Neuronal stem cell (in vitro differentiated cells): ENCODE results near the gene FAM13B.
A peak's percentile ranks its signal among the peaks of the same experiment; 100 is the strongest.

ENCODE experiments used
- DNase-seq: peaks from one replicate; pipeline ENCODE4 v3.0.0-alpha.2; 2013; ENCODE audit warnings: low spot score
- H2AFZ ChIP-seq: one replicate; pipeline ENCODE4 v1.6.1; 2013; ENCODE audit warnings: mild to moderate bottlenecking, low read length, inconsistent platforms
- H2AK5ac ChIP-seq: 2 replicates; pipeline ENCODE4 v1.6.1; 2013; ENCODE audit warnings: low read depth, mild to moderate bottlenecking, inconsistent platforms, low read length, moderate library complexity, mixed read lengths
- H2BK120ac ChIP-seq: 2 replicates; pipeline ENCODE4 v1.6.1; 2013; ENCODE audit warnings: low read depth, mild to moderate bottlenecking, inconsistent platforms, low read length, moderate library complexity, mixed read lengths
- H2BK12ac ChIP-seq: one replicate; pipeline ENCODE4 v1.6.1; 2013; ENCODE audit warnings: low read length, inconsistent platforms
- H2BK15ac ChIP-seq: 2 replicates; pipeline ENCODE4 v1.6.1; 2013; ENCODE audit warnings: mild to moderate bottlenecking, low read length, inconsistent platforms, mixed read lengths
- H2BK5ac ChIP-seq: one replicate; pipeline ENCODE4 v1.6.1; 2013; ENCODE audit warnings: inconsistent platforms, mild to moderate bottlenecking, low read length, moderate library complexity
- H3K14ac ChIP-seq: one replicate; pipeline ENCODE4 v1.6.1; 2013; ENCODE audit warnings: low read length, inconsistent platforms
- H3K18ac ChIP-seq: 2 replicates; pipeline ENCODE4 v1.6.1; 2013; ENCODE audit warnings: low read length, inconsistent platforms
- H3K23ac ChIP-seq: 2 replicates; pipeline ENCODE4 v1.6.1; 2013; ENCODE audit warnings: low read depth, mild to moderate bottlenecking, mixed read lengths, low read length, inconsistent platforms; ENCODE audit not compliant: poor library complexity
- H3K27ac ChIP-seq: replicated peaks from 3 replicates; pipeline ENCODE4 v1.5.1; 2013; ENCODE audit warnings: low read length, inconsistent platforms
- H3K27me3 ChIP-seq, 3 experiments: 2 replicates each; pipeline ENCODE4 v1.6.1; 2013; ENCODE audit warnings: low read length in 3 of 3, mild to moderate bottlenecking in 2 of 3, inconsistent platforms in 1 of 3, low read depth in 1 of 3, mixed read lengths in 1 of 3, moderate library complexity in 1 of 3; ENCODE audit not compliant: control insufficient read depth in 3 of 3, insufficient read depth in 3 of 3
- H3K36me3 ChIP-seq, 2 donors: replicated peaks in 1 of 2; 2 replicates each; pipeline ENCODE4 v1.6.1; 2013; ENCODE audit warnings: low read length in 2 of 2; ENCODE audit not compliant: control insufficient read depth in 2 of 2, insufficient read depth in 2 of 2
- H3K4ac ChIP-seq: 2 replicates; pipeline ENCODE4 v1.6.1; 2013; ENCODE audit warnings: inconsistent platforms, mild to moderate bottlenecking, low read length, moderate library complexity
- H3K4me1 ChIP-seq, 2 donors: 1 replicate in 1 of 2; 2 replicates in 1 of 2; pipeline ENCODE4 v1.6.1; 2013; ENCODE audit warnings: low read length in 2 of 2, low read depth in 1 of 2; ENCODE audit not compliant: control insufficient read depth in 2 of 2, insufficient read depth in 1 of 2
- H3K4me2 ChIP-seq: one replicate; pipeline ENCODE4 v1.6.1; 2013; ENCODE audit warnings: mild to moderate bottlenecking, low read length, inconsistent platforms; ENCODE audit not compliant: insufficient read depth, poor library complexity, severe bottlenecking
- H3K4me3 ChIP-seq, 2 donors: 2 replicates each; pipeline ENCODE4 v1.5.1; 2013; ENCODE audit warnings: low read length in 2 of 2, mild to moderate bottlenecking in 2 of 2, inconsistent platforms in 1 of 2, moderate library complexity in 1 of 2
- H3K79me1 ChIP-seq: one replicate; pipeline ENCODE4 v1.6.1; 2013; ENCODE audit warnings: low read depth, mild to moderate bottlenecking, inconsistent platforms, low read length, moderate library complexity
- H3K9ac ChIP-seq: one replicate; pipeline ENCODE4 v1.6.1; 2013; ENCODE audit warnings: mild to moderate bottlenecking, low read depth, low read length, inconsistent platforms; ENCODE audit not compliant: poor library complexity
- H3K9me3 ChIP-seq, 2 donors: replicated peaks in 1 of 2; 2 replicates each; pipeline versions ENCODE3 to v1.6.1; 2013; ENCODE audit warnings: low read length in 2 of 2, mild to moderate bottlenecking in 2 of 2, inconsistent platforms in 1 of 2, low read depth in 1 of 2, mixed read lengths in 1 of 2, moderate library complexity in 1 of 2; ENCODE audit not compliant: control insufficient read depth in 2 of 2, insufficient read depth in 1 of 2
- H4K8ac ChIP-seq: one replicate; pipeline ENCODE4 v1.6.1; 2013; ENCODE audit warnings: low read depth, mild to moderate bottlenecking, inconsistent platforms, low read length, moderate library complexity
- H4K91ac ChIP-seq: one replicate; pipeline ENCODE4 v1.6.1; 2013; ENCODE audit warnings: low read length, low read depth, mild to moderate bottlenecking, inconsistent platforms; ENCODE audit not compliant: poor library complexity
- WGBS, 2 donors: extraction: QIAGEN DNeasy Blood & Tissue Kit; methylation state at CpG; one replicate each; pipeline ENCODE4 v1.1.7; 2013; ENCODE audit warnings: missing lambda C conversion rate in 2 of 2, mixed read lengths in 1 of 2; ENCODE audit not compliant: insufficient read length in 2 of 2, insufficient replicate concordance in 1 of 2; ENCODE audit errors: extremely low coverage in 2 of 2; 5-methylcytosine and 5-hydroxymethylcytosine counted together

Gene FAM13B

DNA sequence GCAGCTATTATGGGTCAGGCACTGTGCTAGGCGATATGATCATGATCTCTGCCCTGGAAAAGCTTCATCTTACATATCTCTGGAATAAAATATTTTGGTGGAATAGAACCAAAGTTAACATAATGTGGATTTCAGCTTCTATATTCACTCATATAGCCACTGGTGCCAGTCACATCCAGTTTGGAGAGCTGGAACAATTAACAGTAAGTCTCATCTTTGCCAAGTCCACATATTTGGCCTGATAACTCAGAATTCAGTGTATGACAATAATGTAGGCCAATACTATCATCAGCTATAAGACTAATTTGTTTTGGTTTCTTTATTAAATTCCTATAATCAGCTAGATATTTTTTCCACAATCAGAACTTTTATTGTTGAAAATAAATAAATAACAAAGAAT lies 5.9 kb upstream of the FAM13B start:
- Histone ChIP-seq H3K27ac (no peak overlapping the region), H3K23ac (no peak overlapping the region), H2BK120ac (no peak overlapping the region), H3K79me1 (no peaks in the 10 kb centered on the region), H3K27me3 (no peaks in the 10 kb centered on the region), H2AK5ac (no peak overlapping the region), H2AFZ (no peak overlapping the region), H3K14ac (no peak overlapping the region), H2BK5ac (no peak overlapping the region), H3K4me3 (no peak overlapping the region), H4K91ac (no peak overlapping the region), H3K4me2 (no peak overlapping the region), H2BK15ac (no peak overlapping the region), H3K4ac (no peak overlapping the region), H3K9ac (no peak overlapping the region), H2BK12ac (no peak overlapping the region), H3K18ac (no peak overlapping the region), H3K4me1 (no peaks in the 10 kb centered on the region), H3K9me3 (no peaks in the 10 kb centered on the region), H4K8ac (no peak overlapping the region), H3K36me3 (no peaks in the 10 kb centered on the region)
- no CpG with 5 or more reads among the region's 1 CpG for WGBS, 2 donors
- no peak for DNase-seq

GRCh38 chr5:138037907-138038633 lies 5.2 kb upstream of the FAM13B start:
- Histone ChIP-seq H3K36me3 (no peaks in the 10 kb centered on the region), H2BK12ac (no peak overlapping the region), H3K4me1 (peaks cover 0 to 3% of the 10 kb centered on the region in 2 donors), H3K14ac (no peak overlapping the region), H4K8ac (no peak overlapping the region), H3K9ac (no peak overlapping the region), H3K4me2 (no peak overlapping the region), H2BK5ac (no peak overlapping the region), H4K91ac (no peak overlapping the region), H3K27ac (no peak overlapping the region), H3K4me3 (no peak overlapping the region), H3K18ac (no peak overlapping the region), H2AK5ac (no peak overlapping the region), H3K4ac (no peak overlapping the region), H3K79me1 (no peaks in the 10 kb centered on the region), H3K27me3 (no peaks in the 10 kb centered on the region), H2BK15ac (no peak overlapping the region), H2AFZ (no peak overlapping the region), H3K9me3 (no peaks in the 10 kb centered on the region), H3K23ac (no peak overlapping the region), H2BK120ac (no peak overlapping the region)
- WGBS, 2 donors, result no CpG with 5 or more reads among the region's 1 CpG
- no peak for DNase-seq

DNA sequence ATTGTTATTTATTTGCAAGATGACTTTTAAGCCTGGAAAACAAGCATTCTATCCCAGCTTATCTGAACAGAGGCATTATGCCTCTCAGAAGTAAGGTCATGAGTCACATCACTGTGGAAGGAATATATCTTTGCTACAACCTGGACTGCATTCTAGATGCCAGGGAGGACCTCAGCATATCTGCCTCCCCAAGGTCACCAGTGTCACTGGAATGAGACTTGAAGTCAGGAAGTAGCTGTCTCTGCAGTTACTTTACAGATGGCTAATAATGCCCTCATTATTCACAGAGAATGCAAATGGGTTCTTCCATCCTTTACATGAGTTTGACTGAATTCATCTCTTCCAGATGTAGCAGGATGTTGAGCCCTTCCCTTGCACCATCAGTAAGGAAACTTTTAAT lies 4.4 kb upstream of the FAM13B start:
- no peak overlapping the region for H3K23ac ChIP-seq
- H2BK120ac ChIP-seq, result no peak overlapping the region
- peaks cover 0 to 3% of the 10 kb centered on the region in 2 donors for H3K4me1 ChIP-seq
- H3K27me3 ChIP-seq, result no peaks in the 10 kb centered on the region
- no peak overlapping the region for H3K9ac ChIP-seq
- no peak overlapping the region for H4K91ac ChIP-seq
- H3K4ac ChIP-seq, result no peak overlapping the region
- H3K18ac ChIP-seq, result no peak overlapping the region
- H2BK5ac ChIP-seq, result no peak overlapping the region
- H2BK15ac ChIP-seq, result no peak overlapping the region
- no peaks in the 10 kb centered on the region for H3K79me1 ChIP-seq
- H4K8ac ChIP-seq, result no peak overlapping the region
- no peaks in the 10 kb centered on the region for H3K36me3 ChIP-seq
- no peak overlapping the region for H3K27ac ChIP-seq
- H3K4me2 ChIP-seq, result no peak overlapping the region
- no peak overlapping the region for H2BK12ac ChIP-seq
- H3K9me3 ChIP-seq, result no peaks in the 10 kb centered on the region
- no peak overlapping the region for H3K14ac ChIP-seq
- no peak overlapping the region for H3K4me3 ChIP-seq
- no peak for DNase-seq
- no peak overlapping the region for H2AFZ ChIP-seq
- no peak overlapping the region for H2AK5ac ChIP-seq

- Histone ChIP-seq H3K27me3 (no peaks in the 10 kb centered on the region), H4K91ac (no peak overlapping the region), H2AK5ac (no peak overlapping the region), H2BK5ac (no peak overlapping the region), H3K4me3 (no peak overlapping the region), H3K23ac (no peak overlapping the region), H2BK15ac (no peak overlapping the region), H2BK120ac (no peak overlapping the region), H3K4me1 (peaks cover 3 to 4% of the 10 kb centered on the region in 2 donors), H3K27ac (no peak overlapping the region), H2BK12ac (no peak overlapping the region), H4K8ac (no peak overlapping the region), H3K18ac (peak overlapping the region; percentile 29), H2AFZ (peak overlapping the region; percentile 85), H3K14ac (no peak overlapping the region), H3K9ac (no peak overlapping the region), H3K4ac (no peak overlapping the region), H3K4me2 (no peak overlapping the region), H3K36me3 (peaks cover 0 to 3% of the 10 kb centered on the region in 2 donors), H3K79me1 (no peaks in the 10 kb centered on the region), H3K9me3 (no peaks in the 10 kb centered on the region)
- no CpG with 5 or more reads among the region's 11 CpGs for WGBS, 2 donors
- DNase-seq, result peak; percentile 76
Measured at GRCh38 chr5:138035605-138036537, 3.0 kb upstream of the FAM13B start.
